ENCODE data around the gene DLX3.

DLX3 gene

GRCh38 chr17:49973271-49973615, 21.8 kb downstream of the DLX3 start:
- no peak for DNase-seq (ENCODE audit: low read depth in 2 of 2, low spot score in 1 of 2)

DNA sequence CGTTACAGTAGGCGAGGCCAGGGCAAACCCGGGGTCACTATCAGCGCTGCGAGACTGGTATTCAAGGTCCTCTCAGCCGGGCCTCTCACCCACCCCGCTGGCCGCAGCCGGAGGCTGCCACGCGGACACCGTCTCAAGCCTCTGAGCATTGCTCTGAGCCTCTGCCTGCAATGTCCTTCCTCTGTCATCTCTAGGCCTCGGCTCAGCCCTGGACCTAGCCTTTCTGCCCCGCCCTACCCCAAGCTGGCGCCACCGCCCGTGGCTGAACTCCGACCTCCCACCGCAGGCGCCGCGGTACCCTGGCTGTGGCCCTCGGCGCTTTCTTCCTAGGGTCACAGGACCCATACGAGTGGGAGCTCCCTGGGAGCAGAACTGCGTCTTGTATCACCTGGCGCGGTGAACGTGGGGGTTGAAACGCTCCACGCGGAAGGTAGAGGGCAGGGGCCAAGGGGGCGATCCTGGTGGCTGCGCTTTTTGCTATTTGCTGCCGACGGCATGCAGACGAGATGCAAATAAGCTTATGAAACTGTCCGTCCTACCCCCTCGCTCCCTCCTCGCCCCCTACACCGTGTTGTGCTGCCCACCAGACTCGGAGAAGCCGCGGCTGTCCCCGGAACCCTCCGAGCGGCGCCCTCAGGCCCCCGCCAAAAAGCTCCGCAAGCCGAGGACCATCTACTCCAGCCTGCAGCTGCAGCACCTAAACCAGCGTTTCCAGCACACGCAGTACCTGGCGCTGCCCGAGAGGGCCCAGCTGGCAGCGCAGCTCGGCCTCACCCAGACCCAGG, 22.3 kb downstream of the DLX3 start:
- no peak for DNase-seq (ENCODE audit: low read depth in 2 of 2, low spot score in 1 of 2)

DNA sequence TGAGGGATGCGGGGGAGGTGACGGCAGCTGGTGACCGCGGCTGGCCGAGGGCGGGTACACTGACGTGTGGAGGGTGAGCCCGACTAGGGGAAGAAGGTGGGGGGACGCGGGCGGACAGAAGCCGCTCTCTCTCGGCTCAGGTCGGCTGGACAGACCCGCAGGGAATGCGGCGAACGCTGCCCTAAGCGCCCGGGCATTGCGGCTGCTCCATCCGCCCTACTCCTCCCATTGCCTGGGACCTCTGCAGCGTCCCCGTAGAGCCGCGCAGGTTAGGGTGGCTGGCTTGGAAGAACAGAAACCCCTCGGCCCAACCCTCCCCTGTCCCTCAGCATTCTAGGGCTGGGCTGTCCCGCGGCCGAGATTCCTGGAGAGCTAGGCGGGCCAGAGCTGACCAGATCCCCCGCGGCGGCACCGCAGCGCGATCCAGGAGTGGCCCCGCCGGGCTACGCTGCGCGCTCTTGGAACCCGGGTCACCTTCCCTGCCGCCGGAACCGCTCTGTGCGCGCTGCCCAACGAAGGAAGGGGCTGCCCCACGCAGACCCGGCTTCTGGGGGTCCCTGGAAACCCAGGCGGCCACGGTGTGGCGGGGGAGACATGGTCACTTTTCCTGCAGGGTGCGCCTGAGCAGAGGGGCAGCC, 23.1 kb downstream of the DLX3 start:
- no peak for DNase-seq (ENCODE audit: low read depth in 2 of 2, low spot score in 1 of 2)

GRCh38 chr17:49971199-49971847, 23.7 kb downstream of the DLX3 start:
- DNase-seq (ENCODE audit: low read depth in 2 of 2, low spot score in 1 of 2) = no peak

DNA sequence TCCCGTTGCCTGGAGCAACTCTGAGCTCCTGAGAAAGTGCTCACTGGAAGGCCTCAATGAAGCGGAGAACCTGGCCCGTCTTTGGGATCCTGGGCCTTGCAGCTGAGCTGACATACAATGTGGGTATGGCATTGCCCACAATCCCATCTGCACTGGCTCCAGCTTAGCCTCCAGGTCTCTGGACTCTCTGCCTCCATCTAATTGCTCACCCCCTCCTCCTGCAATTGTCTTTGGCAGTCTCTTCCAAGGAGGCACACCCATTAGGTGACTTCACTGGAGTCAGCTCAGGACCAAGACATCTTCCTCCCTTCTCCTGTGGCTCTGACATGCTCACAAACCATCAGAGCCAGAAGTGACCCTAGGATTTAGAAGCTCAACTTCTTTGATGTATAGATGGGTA, 24.5 kb downstream of the DLX3 start:
- no peak for DNase-seq (ENCODE audit: low read depth in 2 of 2, low spot score in 1 of 2)

GRCh38 chr17:49969795-49970389, 25.1 kb downstream of the DLX3 start:
- DNase-seq (ENCODE audit: low read depth in 2 of 2, low spot score in 1 of 2) = no peak

DNA sequence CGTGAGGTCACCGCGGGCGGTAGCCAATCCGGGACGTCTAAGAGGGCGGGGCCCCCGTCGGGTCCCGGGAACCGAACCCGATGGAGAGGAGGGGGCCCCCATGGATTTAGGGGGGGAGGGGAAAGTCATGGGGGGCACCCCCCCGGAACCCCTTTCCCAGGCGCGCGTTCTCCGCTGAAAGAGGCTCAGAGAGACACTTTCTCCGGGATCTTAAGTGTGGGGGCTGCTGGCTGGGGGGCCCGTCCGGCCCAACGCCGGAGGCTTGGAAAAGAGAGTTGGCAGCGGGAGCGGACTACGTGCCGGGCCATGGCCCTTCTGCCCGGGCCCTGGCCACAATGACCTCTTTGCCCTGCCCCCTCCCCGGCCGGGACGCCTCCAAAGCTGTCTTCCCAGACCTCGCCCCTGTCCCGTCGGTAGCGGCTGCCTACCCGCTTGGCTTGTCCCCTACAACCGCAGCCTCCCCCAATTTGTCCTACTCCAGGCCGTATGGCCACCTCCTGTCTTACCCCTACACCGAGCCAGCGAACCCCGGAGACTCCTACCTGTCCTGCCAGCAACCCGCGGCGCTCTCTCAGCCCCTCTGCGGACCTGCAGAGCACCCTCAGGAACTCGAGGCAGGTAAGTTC, 25.8 kb downstream of the DLX3 start, which contains the start of gene DLX4:
DLX4 (plus strand) TSS at position 57 of the 626 bp plus-strand sequence; CDS start at position 336, 279 bp downstream.
- peak in 1 of 2 donors; percentile 25 for DNase-seq (ENCODE audit: low read depth in 2 of 2, low spot score in 1 of 2)

DNA sequence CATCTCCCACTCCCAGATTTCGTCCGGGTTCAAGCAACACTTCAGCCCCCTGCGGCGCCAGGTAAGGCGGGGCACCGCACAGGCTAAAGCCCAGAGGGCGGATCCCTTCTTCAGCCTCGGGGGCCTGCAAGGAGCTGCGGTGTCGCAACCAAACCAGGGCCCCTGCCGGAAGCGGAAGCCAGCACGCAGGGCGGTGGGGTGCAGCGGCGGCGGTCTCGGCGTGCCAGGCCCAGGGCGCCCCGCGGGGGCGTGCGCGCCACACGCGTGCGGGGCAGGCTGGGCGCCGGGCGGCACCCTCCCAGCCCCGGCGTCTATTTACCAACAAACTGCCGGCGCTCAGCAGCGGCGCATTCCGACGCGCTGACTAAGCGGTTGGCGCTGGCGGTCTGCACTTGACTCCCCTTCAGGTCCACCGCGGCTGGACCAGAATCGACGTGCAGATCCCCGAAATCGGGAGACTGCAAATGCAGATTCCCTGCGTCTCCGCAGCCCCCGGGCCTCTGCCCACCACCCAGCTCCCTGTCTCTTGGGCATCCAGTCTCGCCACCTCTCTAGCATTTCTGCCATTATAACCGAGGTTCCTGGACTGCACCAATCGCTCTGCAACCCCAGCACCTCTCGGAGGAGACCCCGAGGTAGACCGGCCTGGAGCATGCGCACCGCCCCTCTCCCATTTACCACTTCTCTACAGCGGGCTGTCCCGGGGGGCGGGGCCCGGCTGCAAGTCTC, 26.5 kb downstream of the DLX3 start:
- peak; percentile 24 to 37 for DNase-seq (ENCODE audit: low read depth in 2 of 2, low spot score in 1 of 2)

DNA sequence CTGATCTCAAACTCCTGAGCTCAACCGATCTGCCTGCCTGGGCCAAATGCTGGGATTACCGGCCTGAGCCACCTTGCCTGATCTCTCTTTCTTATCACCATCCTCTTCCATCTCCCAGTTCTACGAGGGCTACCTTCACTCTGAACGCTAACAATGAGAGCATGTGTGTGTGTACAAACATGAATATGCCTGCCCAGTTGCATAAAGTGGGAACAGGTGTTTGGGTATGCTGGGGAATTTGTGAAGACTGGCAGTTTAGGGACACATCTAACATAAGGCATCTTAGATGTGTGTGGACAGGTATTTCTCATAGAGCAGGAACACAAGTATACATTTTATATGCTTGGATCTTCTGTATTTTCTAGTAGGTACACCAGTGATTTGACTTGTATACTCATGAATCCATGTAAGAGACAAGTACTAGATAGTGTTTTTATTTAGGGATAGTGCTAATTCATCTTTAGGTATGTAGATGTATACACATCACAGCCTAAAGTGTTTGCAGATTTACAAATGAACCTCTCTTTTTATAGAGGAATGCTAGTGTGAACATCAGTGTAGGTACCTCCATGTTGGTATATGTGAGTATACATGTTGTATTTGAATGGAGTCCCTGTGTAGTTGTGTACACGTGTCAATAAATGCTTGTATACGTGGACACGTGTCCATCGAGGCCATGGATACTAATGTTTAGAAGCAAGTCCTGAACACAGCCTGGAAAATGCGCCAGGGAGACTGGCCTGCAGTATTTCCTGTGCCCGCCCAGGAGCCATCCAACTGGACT, 27.2 kb downstream of the DLX3 start:
- DNase-seq (ENCODE audit: low read depth in 2 of 2, low spot score in 1 of 2) = no peak

- DNase-seq (ENCODE audit: low read depth in 2 of 2, low spot score in 1 of 2) = no peak
Measured at GRCh38 chr17:49967205-49967604, 27.8 kb downstream of the DLX3 start.

GRCh38 chr17:49966767-49967166, 28.3 kb downstream of the DLX3 start:
- no peak for DNase-seq (ENCODE audit: low read depth in 2 of 2, low spot score in 1 of 2)

DNA sequence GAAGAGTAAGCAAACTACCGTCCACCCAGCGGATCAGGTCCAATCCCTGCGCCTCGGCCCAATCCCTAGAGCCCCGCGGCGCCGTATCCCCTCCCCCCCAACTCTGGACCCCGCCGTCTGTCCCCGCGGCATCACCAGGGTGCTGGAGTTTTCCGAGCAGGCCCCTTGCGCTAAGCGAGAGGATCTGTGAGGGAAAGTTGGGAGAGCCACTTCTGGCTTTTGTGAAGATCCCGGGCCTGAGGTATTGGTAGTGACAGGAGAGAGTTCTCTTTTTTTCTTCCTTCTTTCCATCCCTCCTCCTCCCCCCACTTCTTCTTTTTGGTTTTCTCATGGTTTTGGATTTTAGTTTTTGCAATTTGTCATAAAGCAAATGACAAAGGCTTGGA, 29.5 kb downstream of the DLX3 start:
- no peak for DNase-seq (ENCODE audit: low read depth in 2 of 2, low spot score in 1 of 2)

GRCh38 chr17:49964769-49965523, 30.1 kb downstream of the DLX3 start:
- DNase-seq (ENCODE audit: low read depth in 2 of 2, low spot score in 1 of 2) = no peak

GRCh38 chr17:49964303-49964768, 30.7 kb downstream of the DLX3 start:
- no peak for DNase-seq (ENCODE audit: low read depth in 2 of 2, low spot score in 1 of 2)

DNA sequence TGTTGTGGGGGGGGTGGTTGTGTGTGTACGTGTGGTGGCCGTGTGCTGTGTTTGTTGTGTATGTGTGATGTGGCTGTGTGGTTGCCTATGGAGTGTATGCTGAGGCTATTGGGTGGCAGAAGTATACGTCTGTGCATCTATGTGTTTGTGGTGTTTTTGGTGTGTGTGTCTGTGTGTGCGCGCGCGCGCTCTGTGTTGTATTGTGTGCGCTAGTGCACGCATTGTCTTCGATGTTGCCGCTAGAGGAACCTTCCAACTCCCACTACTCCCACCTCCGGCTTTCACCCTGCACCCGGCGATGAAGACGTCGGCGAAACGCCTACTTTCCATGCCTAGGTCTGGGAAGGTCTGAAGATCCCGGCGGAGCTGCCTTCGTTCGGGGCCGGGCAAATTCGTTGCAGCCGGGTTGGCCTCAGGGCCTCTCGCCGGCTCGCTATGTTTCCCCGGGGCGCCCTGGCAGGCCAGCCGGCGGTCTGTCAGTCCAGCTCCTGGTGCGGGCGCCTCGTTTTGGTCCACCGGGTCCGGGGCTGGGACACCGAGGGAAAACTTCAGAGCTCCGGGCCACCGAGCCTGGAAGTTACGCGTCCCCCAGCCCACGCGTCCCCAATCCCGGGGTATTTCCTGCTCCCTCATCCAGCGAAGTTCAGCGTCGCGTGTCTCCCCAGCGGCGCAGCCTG, 31.3 kb downstream of the DLX3 start:
- no peak for DNase-seq (ENCODE audit: low read depth in 2 of 2, low spot score in 1 of 2)

DNA sequence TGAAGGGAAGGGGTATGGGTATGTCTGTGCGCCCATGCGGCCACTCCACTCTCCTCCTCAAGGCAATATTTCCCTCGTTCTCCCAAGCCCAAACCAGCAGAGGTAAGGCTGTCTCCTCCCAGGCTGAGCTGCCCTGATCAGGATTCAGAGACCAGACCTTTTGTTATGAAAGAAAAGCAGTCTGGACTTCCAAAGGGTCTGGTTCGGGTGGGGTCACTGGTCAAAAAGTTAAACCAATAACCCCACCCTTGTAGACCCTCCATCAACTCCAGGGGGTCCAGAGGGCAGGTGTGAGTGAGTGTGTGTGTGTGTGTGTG, 31.8 kb downstream of the DLX3 start:
- DNase-seq (ENCODE audit: low read depth in 2 of 2, low spot score in 1 of 2) = no peak

GRCh38 chr17:49962599-49963308, 32.3 kb downstream of the DLX3 start:
- no peak for DNase-seq (ENCODE audit: low read depth in 2 of 2, low spot score in 1 of 2)
